Skeletal muscle satellite cell (primary cell): ENCODE results near the gene POLG. TPM values are rescaled to one million over a fixed set of nuclear protein-coding genes. Genes with fewer than 3 reads are reported as not detected.
"Not testable (repeated sequence)": the region's sequence is repeated elsewhere in the genome, so short reads cannot be mapped to it uniquely, and the experiment has no call there.

Source experiments
- H3K27me3 ChIP-seq: 2 replicates; pipeline ENCODE4 v1.7.0; 2013; ENCODE audit warnings: low read length; ENCODE audit not compliant: control insufficient read depth, insufficient read depth
- H3K36me3 ChIP-seq: 2 replicates; pipeline ENCODE4 v1.7.0; 2013; ENCODE audit warnings: mild to moderate bottlenecking, control low read depth, low read length; ENCODE audit not compliant: insufficient read depth
- H3K4me1 ChIP-seq: 2 replicates; pipeline ENCODE4 v1.7.0; 2013; ENCODE audit warnings: low read length; ENCODE audit not compliant: control insufficient read depth, insufficient read depth
- H3K4me2 ChIP-seq: 2 replicates; pipeline ENCODE4 v1.7.0; 2013; ENCODE audit warnings: mild to moderate bottlenecking, low read length
- H3K4me3 ChIP-seq: 2 replicates; pipeline ENCODE4 v1.7.0; 2013; ENCODE audit warnings: low read length
- H3K9ac ChIP-seq: 2 replicates; pipeline ENCODE4 v1.7.0; 2013; ENCODE audit warnings: mild to moderate bottlenecking, low read depth, low read length, moderate library complexity
- H3K9me3 ChIP-seq: replicated peaks from 2 replicates; pipeline ENCODE4 v1.7.0; 2013; ENCODE audit warnings: mild to moderate bottlenecking, control low read depth, low read length
- small RNA-seq: library from RNA; depleted of rRNA; stranded (forward); fragments of <200 nt; gene quantifications from one replicate; pipeline ENCODE3, GENCODE V24; 2012

POLG gene

DNA sequence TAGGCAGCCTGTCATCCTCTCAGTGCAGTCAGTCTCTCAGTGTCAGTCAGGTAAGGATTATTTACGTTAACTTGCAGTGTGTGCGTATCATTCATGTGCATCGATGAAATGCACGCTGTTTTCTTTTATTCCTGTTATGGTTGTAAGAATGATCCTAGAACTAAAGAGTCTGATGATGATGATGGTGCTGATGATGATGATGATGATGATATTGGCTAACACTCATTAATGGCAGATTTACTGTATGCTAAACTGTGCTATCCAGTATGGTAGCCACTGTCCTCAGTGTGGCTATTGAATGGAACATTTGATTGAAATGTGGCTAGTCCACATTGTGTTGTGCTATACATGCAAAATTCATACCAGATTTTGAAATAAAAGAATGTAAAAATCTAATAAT lies 51.4 kb downstream of the POLG start:
- H3K9me3 ChIP-seq, result no peaks in the 10 kb centered on the region
- no peaks in the 10 kb centered on the region for H3K27me3 ChIP-seq
- H3K4me3 ChIP-seq, result no peak overlapping the region
- H3K4me1 ChIP-seq, result no peaks in the 10 kb centered on the region
- no peak overlapping the region for H3K9ac ChIP-seq
- no peak overlapping the region for H3K4me2 ChIP-seq
- peaks cover 3% of the 10 kb centered on the region for H3K36me3 ChIP-seq

DNA sequence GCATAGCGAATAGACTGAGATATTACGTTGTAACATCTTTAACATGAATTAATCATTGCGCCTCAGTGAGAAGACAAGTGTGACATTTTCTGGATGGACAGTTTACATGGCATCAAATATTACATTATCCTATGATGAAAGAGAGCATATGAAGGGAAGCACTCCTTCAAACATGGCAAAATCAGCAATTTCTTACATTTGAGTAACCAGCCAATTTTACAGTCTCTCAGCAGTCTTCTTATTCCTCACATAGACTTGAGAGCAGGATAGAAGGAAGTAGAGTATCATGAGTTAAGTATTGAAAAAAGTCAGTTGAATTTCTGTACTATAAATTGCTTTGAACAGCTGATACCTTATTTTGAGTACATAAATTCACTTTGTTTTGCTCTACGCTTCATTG lies 52.0 kb downstream of the POLG start:
- Histone ChIP-seq H3K9me3 (no peaks in the 10 kb centered on the region), H3K36me3 (peaks cover 3% of the 10 kb centered on the region), H3K4me1 (no peaks in the 10 kb centered on the region), H3K4me3 (no peak overlapping the region), H3K27me3 (no peaks in the 10 kb centered on the region), H3K9ac (no peak overlapping the region), H3K4me2 (no peak overlapping the region)

DNA sequence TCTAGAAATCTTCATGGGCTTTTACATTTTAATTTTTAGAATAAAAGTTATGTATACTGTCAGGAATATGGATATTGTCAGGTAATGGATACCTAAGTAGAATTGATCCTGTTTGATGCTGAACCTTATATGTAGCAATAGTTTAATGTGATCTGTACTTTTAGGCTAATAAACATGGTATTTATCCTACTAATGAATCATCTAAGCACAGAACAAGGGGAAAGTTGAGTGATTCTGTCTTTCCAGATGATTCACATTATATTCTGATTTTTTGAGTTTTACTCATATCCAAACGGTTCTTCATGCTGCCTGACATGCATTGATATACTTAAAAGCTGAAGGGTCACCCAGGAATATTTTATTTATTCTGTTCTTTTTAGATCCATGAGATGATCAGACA lies 56.3 kb downstream of the POLG start:
- Histone ChIP-seq H3K36me3 (no peaks in the 10 kb centered on the region), H3K4me1 (no peaks in the 10 kb centered on the region), H3K9me3 (no peaks in the 10 kb centered on the region), H3K4me2 (no peak overlapping the region), H3K27me3 (no peaks in the 10 kb centered on the region), H3K9ac (no peak overlapping the region), H3K4me3 (no peak overlapping the region)

DNA sequence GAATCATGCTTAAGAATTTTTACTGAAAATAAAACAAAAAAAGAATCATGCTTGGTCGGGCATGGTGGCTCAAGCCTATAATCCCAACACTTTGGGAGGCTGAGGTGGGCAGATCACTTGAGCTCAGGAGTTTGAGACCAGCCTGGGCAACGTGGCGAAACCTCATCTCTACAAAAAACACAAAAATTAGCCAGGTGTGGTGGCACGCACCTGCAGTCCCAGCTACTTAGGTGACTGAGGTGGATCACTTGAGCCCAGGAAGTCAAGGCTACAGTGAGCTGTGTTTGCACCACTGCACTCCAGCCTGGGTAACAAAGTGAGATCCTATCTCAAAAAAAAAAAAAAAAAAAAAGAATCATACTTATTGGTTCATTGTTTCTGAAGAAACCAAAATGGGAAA lies 57.3 kb downstream of the POLG start:
- H3K9me3 ChIP-seq, H3K36me3 ChIP-seq, H3K4me1 ChIP-seq, H3K9ac ChIP-seq, H3K4me3 ChIP-seq, H3K27me3 ChIP-seq, H3K4me2 ChIP-seq: not testable (repeated sequence)

Small RNAs within 50 kb of the gene (small RNA-seq; reads per million reads assigned to genes)
- gene MIR6766, result not detected
